Tibial nerve (tissue), 4 donors: ENCODE data around the gene GAK.

Experiments used
- EP300 ChIP-seq, 2 donors: sonication (generic); formaldehyde crosslinking; IDR thresholded peaks; one replicate each; pipeline ENCODE4 v1.6.1; 2017; ENCODE audit warnings: antibody characterized with exemption in 2 of 2, mild to moderate bottlenecking in 1 of 2
- TF ChIP-seq, protein P1 (sequence below), 5 experiments: fragments of 200-600 bp in 3 of 5; fragments of 450-650 bp in 2 of 5; sonication (generic) in 3 of 5; IDR thresholded peaks; one replicate each; pipeline ENCODE4 v1.5.1; 2016 to 2019; ENCODE audit warnings: antibody characterized with exemption in 5 of 5, mild to moderate bottlenecking in 3 of 5, moderate library complexity in 2 of 5

DNA sequence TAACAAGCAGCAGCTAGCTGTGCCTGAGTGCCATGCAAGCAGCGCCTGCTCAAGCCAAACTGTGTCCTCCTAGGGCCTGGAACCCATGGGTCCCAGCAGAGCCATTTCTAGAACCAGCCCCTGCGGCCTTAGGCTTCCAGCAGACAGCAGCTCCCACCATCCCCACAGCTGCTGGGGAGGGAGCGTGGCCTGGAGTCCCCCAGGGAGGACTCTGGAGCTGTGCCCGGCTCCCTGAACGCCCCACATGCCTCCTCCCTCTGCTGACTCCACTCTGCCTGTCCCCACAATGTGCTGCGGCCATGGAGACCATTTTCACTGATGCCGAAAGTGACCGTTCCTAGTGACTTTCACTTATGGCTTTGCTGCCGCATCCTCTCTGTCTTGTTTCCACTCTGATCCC is 45.9 kb downstream of the GAK start:
- TF ChIP-seq, protein P1, sequence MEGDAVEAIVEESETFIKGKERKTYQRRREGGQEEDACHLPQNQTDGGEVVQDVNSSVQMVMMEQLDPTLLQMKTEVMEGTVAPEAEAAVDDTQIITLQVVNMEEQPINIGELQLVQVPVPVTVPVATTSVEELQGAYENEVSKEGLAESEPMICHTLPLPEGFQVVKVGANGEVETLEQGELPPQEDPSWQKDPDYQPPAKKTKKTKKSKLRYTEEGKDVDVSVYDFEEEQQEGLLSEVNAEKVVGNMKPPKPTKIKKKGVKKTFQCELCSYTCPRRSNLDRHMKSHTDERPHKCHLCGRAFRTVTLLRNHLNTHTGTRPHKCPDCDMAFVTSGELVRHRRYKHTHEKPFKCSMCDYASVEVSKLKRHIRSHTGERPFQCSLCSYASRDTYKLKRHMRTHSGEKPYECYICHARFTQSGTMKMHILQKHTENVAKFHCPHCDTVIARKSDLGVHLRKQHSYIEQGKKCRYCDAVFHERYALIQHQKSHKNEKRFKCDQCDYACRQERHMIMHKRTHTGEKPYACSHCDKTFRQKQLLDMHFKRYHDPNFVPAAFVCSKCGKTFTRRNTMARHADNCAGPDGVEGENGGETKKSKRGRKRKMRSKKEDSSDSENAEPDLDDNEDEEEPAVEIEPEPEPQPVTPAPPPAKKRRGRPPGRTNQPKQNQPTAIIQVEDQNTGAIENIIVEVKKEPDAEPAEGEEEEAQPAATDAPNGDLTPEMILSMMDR (IDR thresholded peaks at IDR 0.05), result no peak
- no peak for TF ChIP-seq EP300 (IDR thresholded peaks at IDR 0.05)
